ENCODE measurements around the gene ANKRD13B. TPM values are rescaled to one million over a fixed set of nuclear protein-coding genes. Genes with fewer than 3 reads are reported as not detected.

ANKRD13B gene
- total and polyA plus RNA-seq, 2 of the 13 experiments (the other 11 are each of a cell fraction or from before 2014, with no cell fraction given) = 1.7 to 1.8 TPM

- TF ChIP-seq SP140L (CRISPR knock-in tag; IDR thresholded peaks at IDR 0.05; ENCODE audit: borderline replicate concordance) = no peak
- no peak for TF ChIP-seq RFX1 (IDR thresholded peaks at IDR 0.05)
- TF ChIP-seq CEBPZ (IDR thresholded peaks at IDR 0.05; ENCODE audit: low read length) = no peak
- TF ChIP-seq RARG (CRISPR knock-in tag; IDR thresholded peaks at IDR 0.05; ENCODE audit: low read depth) = no peak
- no peak for TF ChIP-seq ZNF367 (CRISPR knock-in tag; IDR thresholded peaks at IDR 0.05; ENCODE audit: borderline replicate concordance)
- no peak for TF ChIP-seq ADNP (CRISPR knock-in tag; IDR thresholded peaks at IDR 0.05)
- TF ChIP-seq RFX3 (CRISPR knock-in tag; IDR thresholded peaks at IDR 0.05) = no peak
- TF ChIP-seq ZNF160 (CRISPR knock-in tag; IDR thresholded peaks at IDR 0.05) = no peak
- TF ChIP-seq ATF1 (CRISPR knock-in tag; IDR thresholded peaks at IDR 0.05) = no peak
- TF ChIP-seq MYNN (CRISPR knock-in tag; IDR thresholded peaks at IDR 0.05; ENCODE audit: low read depth) = no peak
- TF ChIP-seq GFI1 (CRISPR knock-in tag; IDR thresholded peaks at IDR 0.05; ENCODE audit: borderline replicate concordance) = no peak
- no peak for TF ChIP-seq ZNF546 (CRISPR knock-in tag; conservative IDR thresholded peaks at IDR 0.05)
- TF ChIP-seq, protein P1, sequence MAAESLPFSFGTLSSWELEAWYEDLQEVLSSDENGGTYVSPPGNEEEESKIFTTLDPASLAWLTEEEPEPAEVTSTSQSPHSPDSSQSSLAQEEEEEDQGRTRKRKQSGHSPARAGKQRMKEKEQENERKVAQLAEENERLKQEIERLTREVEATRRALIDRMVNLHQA (CRISPR knock-in tag; IDR thresholded peaks at IDR 0.05) = no peak
- no peak for TF ChIP-seq CEBPG (CRISPR knock-in tag; IDR thresholded peaks at IDR 0.05)
- 0 out of 2 replicates have a peak, but pooled peaks have one; percentile 22 for TF ChIP-seq ZMYM4 (CRISPR knock-in tag; IDR thresholded peaks at IDR 0.05)
- TF ChIP-seq BCL3 (CRISPR knock-in tag; IDR thresholded peaks at IDR 0.05) = no peak
- no peak for TF ChIP-seq ARID5B (CRISPR knock-in tag; IDR thresholded peaks at IDR 0.05)
- no peak for TF ChIP-seq SMAD3 (CRISPR knock-in tag; IDR thresholded peaks at IDR 0.05)
- TF ChIP-seq ZBTB46 (CRISPR knock-in tag; IDR thresholded peaks at IDR 0.05; ENCODE audit: borderline replicate concordance) = no peak
- no peak for TF ChIP-seq MIER3 (CRISPR knock-in tag; IDR thresholded peaks at IDR 0.05; ENCODE audit: borderline replicate concordance)
Measured at GRCh38 chr17:29622337-29623282, 29.7 kb downstream of the ANKRD13B start, which contains the start of gene CORO6 (continued).

All from HepG2 (cell line).